Stomach (tissue), 9 donors: Measurements from ENCODE around the gene MAPT. TPM values are rescaled to one million over a fixed set of nuclear protein-coding genes. Genes with fewer than 3 reads are reported as not detected.

Experiments used
- DNase-seq, 2 donors: peaks; one replicate each; pipeline versions ENCODE4 v3.0.0 to v3.0.0-alpha.2; 2013 to 2019
- H3K27ac ChIP-seq, 5 donors: fragments of 200-600 bp in 4 of 5; sonication (generic) in 4 of 5; one replicate each; pipeline ENCODE4 v1.5.1; 2013 to 2019; ENCODE audit warnings: mild to moderate bottlenecking in 1 of 5, moderate library complexity in 1 of 5
- H3K27me3 ChIP-seq, 3 donors: fragments of 200-600 bp; sonication (generic); one replicate each; pipeline ENCODE4 v1.5.1; 2017 to 2019; ENCODE audit warnings: mixed run types in 1 of 3
- H3K36me3 ChIP-seq, 4 donors: fragments of 200-600 bp; sonication (generic); 1 replicate in 3 of 4; 2 replicates in 1 of 4; pipeline ENCODE4 v1.5.1; 2016 to 2019
- H3K4me1 ChIP-seq, 4 donors: fragments of 200-600 bp; sonication (generic); one replicate each; pipeline ENCODE4 v1.5.1; 2016 to 2019
- H3K4me3 ChIP-seq, 4 donors: fragments of 200-600 bp; sonication (generic) in 3 of 4; one replicate each; pipeline ENCODE4 v1.5.1; 2016 to 2019; ENCODE audit warnings: mild to moderate bottlenecking in 1 of 4
- H3K9me3 ChIP-seq, 4 donors: fragments of 200-600 bp; sonication (generic); one replicate each; pipeline ENCODE4 v1.5.1; 2016 to 2019
- CTCF ChIP-seq, 7 experiments: fragments of 450-650 bp in 4 of 7; fragments of 200-600 bp in 3 of 7; sonication (generic) in 3 of 7; IDR thresholded peaks; one replicate each; pipeline ENCODE4 v1.5.1; 2016 to 2019; ENCODE audit warnings: antibody characterized with exemption in 7 of 7, control low read depth in 2 of 7, mild to moderate bottlenecking in 1 of 7
- EP300 ChIP-seq: sonication (generic); formaldehyde crosslinking; IDR thresholded peaks from one replicate; pipeline ENCODE4 v1.6.1; 2017; ENCODE audit warnings: antibody characterized with exemption
- POLR2A ChIP-seq, 4 donors: fragments of 450-650 bp; IDR thresholded peaks; one replicate each; pipeline ENCODE4 v1.6.1; 2016; ENCODE audit warnings: antibody characterized with exemption in 4 of 4, control low read depth in 2 of 4, mild to moderate bottlenecking in 1 of 4, moderate library complexity in 1 of 4
- POLR2AphosphoS5 ChIP-seq, 3 donors: sonication (generic); formaldehyde crosslinking; IDR thresholded peaks; one replicate each; pipeline ENCODE4 v1.6.1; 2016; ENCODE audit warnings: antibody characterized with exemption in 3 of 3
- WGBS, 5 donors: extraction: QIAGEN DNeasy Blood & Tissue Kit in 3 of 5; methylation state at CpG; one replicate each; pipeline versions ENCODE4 v1.1.5 to v1.1.7; 2013 to 2018; 5-methylcytosine and 5-hydroxymethylcytosine counted together
- intact Hi-C: fragments of 100-400 bp; cut with DNase I; formaldehyde crosslinking; loops from one replicate; pipeline ENCODE4 v1.15.1; 2023; ENCODE audit warnings: low total_unique reads
- polyA plus RNA-seq, 3 donors: library from polyadenylated mRNA; stranded (reverse); fragments of 200-250 nt; gene quantifications; one replicate each; pipeline ENCODE4 v1.2.3, GENCODE V29; 2013
- total RNA-seq, 5 donors: library from RNA; depleted of rRNA; stranded (reverse); fragments of >200 nt; gene quantifications; one replicate each; pipeline versions ENCODE4 v1.1.0 to v1.2.3, GENCODE V29; 2014 to 2016
- donor health status: healthy with polysubstance abuse.
- donor health status: Bipolar disorder and iron deficiency.
- donor health status: healthy.

The MAPT gene
- total and polyA plus RNA-seq, 8 donors: 0.44 to 4.1 (median 1.7) TPM; not detected in 1

DNA sequence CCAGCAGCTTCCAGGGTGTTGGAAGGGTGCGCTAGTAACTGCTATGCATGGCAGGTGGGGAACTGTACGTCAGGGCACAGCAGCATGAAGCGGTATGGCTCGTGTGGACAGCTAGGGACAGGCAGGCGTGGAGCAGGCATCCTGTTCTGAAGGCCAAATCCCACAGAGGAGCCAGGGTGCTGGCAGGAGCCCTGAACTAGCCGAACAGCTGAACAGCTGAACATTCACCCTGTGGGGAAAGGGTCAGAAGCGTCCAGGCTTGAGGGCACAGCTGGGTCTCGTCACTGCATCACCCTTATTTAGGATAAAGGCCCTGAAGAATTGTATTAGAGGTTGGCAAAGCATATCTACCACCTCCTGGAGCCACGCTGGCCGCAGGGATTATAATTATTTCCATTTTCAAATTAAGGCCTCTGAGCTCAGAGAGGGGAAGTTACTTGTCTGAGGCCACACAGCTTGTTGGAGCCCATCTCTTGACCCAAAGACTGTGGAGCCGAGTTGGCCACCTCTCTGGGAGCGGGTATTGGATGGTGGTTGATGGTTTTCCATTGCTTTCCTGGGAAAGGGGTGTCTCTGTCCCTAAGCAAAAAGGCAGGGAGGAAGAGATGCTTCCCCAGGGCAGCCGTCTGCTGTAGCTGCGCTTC, 101.4 kb downstream of the MAPT start:
- Histone ChIP-seq H3K9me3 (no peaks in the 10 kb centered on the region), H3K36me3 (no peaks in the 10 kb centered on the region), H3K4me3 (no peak overlapping the region), H3K27me3 (no peaks in the 10 kb centered on the region), H3K27ac (no peak overlapping the region), H3K4me1 (no peaks in the 10 kb centered on the region)
- intact Hi-C loops: no loop called here
- TF ChIP-seq POLR2A (IDR thresholded peaks at IDR 0.05) (no peak), CTCF (IDR thresholded peaks at IDR 0.05) (no peak), EP300 (no peak), POLR2AphosphoS5 (IDR thresholded peaks at IDR 0.05) (no peak)
- 78 to 82% (median 81%) methylated on average over 14 of the region's 14 CpGs for WGBS, 5 donors
- no peak for DNase-seq

GRCh38 chr17:45996282-45996937, 102.1 kb downstream of the MAPT start:
- no peak overlapping the region for H3K4me3 ChIP-seq
- no peak overlapping the region for H3K27ac ChIP-seq
- no peak for DNase-seq
- H3K9me3 ChIP-seq: no peaks in the 10 kb centered on the region
- H3K36me3 ChIP-seq: no peaks in the 10 kb centered on the region
- intact Hi-C loops: no loop called here
- H3K4me1 ChIP-seq: no peaks in the 10 kb centered on the region
- TF ChIP-seq POLR2A (IDR thresholded peaks at IDR 0.05) (no peak), POLR2AphosphoS5 (IDR thresholded peaks at IDR 0.05) (no peak), CTCF (IDR thresholded peaks at IDR 0.05) (no peak), EP300 (no peak)
- 72 to 84% (median 82%) methylated on average over 31 of the region's 31 CpGs for WGBS, 5 donors
- no peaks in the 10 kb centered on the region for H3K27me3 ChIP-seq

DNA sequence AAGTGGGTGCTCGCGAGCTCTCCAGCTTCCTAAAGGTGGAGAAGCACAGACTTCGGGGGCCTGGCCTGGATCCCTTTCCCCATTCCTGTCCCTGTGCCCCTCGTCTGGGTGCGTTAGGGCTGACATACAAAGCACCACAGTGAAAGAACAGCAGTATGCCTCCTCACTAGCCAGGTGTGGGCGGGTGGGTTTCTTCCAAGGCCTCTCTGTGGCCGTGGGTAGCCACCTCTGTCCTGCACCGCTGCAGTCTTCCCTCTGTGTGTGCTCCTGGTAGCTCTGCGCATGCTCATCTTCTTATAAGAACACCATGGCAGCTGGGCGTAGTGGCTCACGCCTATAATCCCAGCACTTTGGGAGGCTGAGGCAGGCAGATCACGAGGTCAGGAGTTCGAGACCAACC, 102.8 kb downstream of the MAPT start:
- intact Hi-C loops: no loop called here
- Histone ChIP-seq H3K9me3 (no peaks in the 10 kb centered on the region), H3K27me3 (no peaks in the 10 kb centered on the region), H3K27ac (no peak overlapping the region), H3K4me1 (no peaks in the 10 kb centered on the region), H3K36me3 (no peaks in the 10 kb centered on the region), H3K4me3 (no peak overlapping the region)
- TF ChIP-seq CTCF (IDR thresholded peaks at IDR 0.05) (no peak), POLR2AphosphoS5 (IDR thresholded peaks at IDR 0.05) (no peak), EP300 (no peak), POLR2A (IDR thresholded peaks at IDR 0.05) (no peak)
- 80 to 88% (median 86%) methylated on average over 13 of the region's 13 CpGs for WGBS, 5 donors
- no peak for DNase-seq

- H3K4me3 ChIP-seq: no peak overlapping the region
- intact Hi-C loops: no loop called here
- no peaks in the 10 kb centered on the region for H3K27me3 ChIP-seq
- 81 to 91% (median 87%) methylated on average over 9 of the region's 9 CpGs for WGBS, 5 donors
- H3K27ac ChIP-seq: no peak overlapping the region
- H3K9me3 ChIP-seq: no peaks in the 10 kb centered on the region
- no peak for DNase-seq
- H3K36me3 ChIP-seq: no peaks in the 10 kb centered on the region
- peaks cover 0 to 2% (median under 1%) of the 10 kb centered on the region in 4 donors for H3K4me1 ChIP-seq
- no peak for TF ChIP-seq CTCF (IDR thresholded peaks at IDR 0.05)
- no peak for TF ChIP-seq EP300
- no peak for TF ChIP-seq POLR2AphosphoS5 (IDR thresholded peaks at IDR 0.05)
- TF ChIP-seq POLR2A (IDR thresholded peaks at IDR 0.05): no peak
Measured at GRCh38 chr17:45997624-45998023, 103.3 kb downstream of the MAPT start.
